ENCODE measurements around the gene GINS1.
"Not testable (repeated sequence)": the region's sequence is repeated elsewhere in the genome, so short reads cannot be mapped to it uniquely, and the experiment has no call there.

Gene GINS1

DNA sequence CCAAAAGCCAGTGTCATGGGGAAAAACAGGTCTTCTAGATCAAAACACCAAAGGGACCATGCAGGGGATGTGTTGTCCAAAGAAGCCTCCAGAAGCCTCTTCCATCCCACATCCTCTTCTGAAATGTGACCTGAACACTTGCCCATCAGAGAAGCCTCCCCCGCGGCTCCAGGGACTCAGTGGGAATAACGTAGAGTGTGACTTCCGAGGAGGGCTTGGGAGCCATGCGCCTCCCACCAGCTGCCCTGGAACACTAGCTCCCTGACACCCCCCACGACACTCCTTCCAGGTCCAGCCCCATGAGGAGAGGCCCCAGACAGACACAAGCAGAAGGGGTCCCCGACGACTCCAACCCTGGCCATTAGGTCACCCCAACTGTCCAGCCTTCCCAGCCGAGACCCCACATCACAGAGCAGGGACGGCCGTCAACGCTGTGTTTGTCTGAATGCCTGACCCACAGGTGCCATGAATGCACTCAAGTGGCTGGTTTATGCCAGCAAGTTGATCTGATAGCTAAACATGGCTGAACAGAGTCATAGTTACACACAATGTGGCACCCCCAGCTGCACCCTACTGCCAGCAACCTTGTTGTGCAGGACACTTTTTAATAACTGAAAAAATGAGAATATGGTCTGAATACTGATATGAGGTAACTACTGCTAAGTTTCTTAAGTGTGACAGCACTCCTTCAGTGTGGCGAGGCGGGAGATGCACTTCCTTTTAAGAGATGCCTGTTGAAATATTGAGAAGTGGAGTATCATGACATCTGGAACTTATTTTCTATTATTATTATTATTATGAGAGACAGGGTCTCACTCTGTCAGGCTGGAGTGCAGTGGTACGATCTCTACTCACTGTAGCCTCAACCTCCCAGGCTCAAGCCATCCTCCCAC, 58.0 kb downstream of the GINS1 start:
- H3K27ac ChIP-seq = no peak overlapping the region
- TF ChIP-seq, protein P1, sequence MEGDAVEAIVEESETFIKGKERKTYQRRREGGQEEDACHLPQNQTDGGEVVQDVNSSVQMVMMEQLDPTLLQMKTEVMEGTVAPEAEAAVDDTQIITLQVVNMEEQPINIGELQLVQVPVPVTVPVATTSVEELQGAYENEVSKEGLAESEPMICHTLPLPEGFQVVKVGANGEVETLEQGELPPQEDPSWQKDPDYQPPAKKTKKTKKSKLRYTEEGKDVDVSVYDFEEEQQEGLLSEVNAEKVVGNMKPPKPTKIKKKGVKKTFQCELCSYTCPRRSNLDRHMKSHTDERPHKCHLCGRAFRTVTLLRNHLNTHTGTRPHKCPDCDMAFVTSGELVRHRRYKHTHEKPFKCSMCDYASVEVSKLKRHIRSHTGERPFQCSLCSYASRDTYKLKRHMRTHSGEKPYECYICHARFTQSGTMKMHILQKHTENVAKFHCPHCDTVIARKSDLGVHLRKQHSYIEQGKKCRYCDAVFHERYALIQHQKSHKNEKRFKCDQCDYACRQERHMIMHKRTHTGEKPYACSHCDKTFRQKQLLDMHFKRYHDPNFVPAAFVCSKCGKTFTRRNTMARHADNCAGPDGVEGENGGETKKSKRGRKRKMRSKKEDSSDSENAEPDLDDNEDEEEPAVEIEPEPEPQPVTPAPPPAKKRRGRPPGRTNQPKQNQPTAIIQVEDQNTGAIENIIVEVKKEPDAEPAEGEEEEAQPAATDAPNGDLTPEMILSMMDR (conservative IDR thresholded peaks at IDR 0.05) = no peak

DNA sequence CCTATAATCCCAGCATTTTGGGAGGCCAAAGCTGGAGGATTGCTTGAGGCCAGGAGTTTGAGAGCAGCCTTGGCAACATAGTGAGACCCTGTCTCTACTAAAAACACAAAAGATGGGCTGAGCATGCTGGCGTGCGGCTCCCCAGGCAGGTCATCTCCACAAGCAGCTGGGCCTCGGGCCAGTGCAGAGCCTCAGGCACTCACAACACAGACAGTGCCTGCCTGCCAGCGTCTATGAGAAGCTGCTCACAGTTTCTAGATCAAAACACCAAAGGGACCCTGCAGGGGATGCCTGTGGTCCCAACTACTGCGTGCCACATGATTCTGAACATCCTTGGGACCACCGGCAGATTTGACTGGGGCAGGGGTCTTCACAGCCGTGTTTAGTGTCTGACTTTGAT, 59.4 kb downstream of the GINS1 start:
- TF ChIP-seq, protein P1 (conservative IDR thresholded peaks at IDR 0.05) = no peak

DNA sequence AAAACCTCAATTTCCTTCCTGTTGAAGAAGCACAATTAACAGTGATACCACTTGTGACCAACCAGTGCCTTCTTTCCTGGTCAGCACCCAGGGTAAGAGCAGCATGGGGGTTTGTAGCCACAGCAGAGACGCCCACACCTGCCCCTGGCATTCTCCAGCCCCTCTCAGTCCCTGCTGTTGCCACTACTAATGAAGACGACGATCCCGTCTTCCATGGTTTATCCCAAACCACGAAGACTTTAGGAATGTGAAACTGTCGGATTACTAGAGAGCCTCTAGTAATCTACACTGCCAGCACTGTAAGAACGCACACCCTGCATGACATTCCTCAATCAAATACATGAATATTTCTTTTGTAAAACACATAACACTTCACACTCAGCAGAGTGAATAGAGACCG, 60.0 kb downstream of the GINS1 start:
- no peak overlapping the region for H3K27ac ChIP-seq
- TF ChIP-seq, protein P1 (conservative IDR thresholded peaks at IDR 0.05) = no peak

More for the DNA sequence above, 59.4 kb downstream of the GINS1 start:
- H3K27ac ChIP-seq = no peak overlapping the region

DNA sequence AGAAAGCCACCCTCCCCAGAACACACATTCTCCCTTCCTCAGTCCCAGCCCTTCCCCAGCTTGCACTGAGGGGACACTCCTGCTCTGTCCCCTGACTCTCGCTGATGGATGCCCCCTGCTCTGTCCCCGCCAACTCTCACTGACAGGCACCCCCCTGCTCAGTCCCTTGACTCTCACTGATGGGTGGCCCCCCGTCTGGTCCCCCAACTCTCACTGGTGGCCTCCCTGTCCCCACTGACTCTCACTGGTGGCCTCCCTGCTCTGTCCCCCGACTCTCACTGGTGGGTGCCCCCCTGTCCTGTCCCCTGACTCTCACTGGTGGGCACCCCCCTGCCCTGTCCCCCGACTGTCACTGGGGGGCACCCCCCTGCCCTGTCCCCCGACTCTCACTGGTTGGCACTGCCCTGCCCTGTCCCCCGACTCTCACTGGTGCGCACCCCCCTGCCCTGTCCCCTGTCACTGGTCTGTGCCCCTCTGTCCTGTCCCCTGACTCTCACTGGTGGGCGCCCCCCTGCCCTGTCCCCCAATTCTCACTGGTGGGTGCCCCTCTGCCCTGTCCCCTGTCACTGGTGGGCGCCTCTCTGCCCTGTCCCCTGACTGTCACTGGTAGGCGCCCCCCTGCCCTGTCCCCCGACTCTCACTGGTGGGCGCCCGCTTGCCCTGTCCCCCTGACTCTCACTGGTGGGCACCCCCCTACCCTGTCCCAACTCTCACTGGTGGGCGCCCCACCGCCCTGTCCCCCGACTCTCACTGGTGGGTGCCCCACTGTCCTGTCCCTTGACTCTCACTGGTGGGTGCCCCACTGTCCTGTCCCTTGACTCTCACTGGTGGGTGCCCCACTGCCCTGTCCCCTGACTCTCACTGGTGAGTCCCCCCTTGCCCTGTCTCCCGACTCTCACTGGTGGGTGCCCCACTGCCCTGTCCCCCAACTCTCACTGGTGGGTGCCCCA, 60.9 kb downstream of the GINS1 start:
- H3K27ac ChIP-seq = no peak overlapping the region
- TF ChIP-seq, protein P1 (conservative IDR thresholded peaks at IDR 0.05) = no peak

DNA sequence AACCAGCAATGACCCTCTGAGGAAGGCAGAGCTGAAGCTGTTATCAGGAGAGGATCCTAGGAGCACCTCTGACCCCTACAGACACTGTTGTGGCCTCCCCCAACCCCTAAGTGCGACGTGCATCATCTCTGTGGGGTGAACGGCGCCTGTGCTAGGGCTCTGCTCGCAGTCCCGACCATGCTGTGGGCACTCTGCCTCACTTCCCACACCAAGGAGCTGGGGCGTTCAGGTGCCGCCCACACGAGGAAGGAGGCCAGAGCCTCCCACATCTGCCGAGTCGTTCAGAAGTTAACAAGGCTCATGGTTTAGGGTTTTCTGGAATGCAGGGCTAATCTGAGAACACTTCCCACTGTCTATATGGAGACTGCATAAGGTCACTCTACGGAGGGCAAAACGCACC, 62.1 kb downstream of the GINS1 start:
- H3K27ac ChIP-seq = no peak overlapping the region
- TF ChIP-seq, protein P1 (conservative IDR thresholded peaks at IDR 0.05) = no peak

DNA sequence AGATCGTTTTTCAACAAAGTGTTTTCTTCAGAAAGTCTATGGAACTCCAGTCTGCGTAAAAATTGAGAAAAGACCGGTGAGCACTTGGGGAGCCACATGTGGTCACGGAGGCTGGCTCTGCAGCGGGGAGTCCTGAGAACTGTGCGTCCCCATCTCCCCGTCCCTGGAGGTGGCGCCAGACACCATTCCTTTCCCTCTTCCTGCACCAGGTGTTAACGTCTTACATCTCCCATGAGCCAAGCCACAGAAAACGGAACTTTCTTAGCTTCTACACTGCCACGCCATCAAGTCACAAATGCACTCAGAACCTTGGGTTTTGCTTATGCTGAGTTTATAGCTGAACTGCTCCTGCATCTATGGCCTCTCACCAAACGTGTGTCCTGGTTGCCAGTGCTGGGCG, 62.6 kb downstream of the GINS1 start:
- H3K27ac ChIP-seq = no peak overlapping the region
- TF ChIP-seq, protein P1 (conservative IDR thresholded peaks at IDR 0.05) = peak; percentile 75

DNA sequence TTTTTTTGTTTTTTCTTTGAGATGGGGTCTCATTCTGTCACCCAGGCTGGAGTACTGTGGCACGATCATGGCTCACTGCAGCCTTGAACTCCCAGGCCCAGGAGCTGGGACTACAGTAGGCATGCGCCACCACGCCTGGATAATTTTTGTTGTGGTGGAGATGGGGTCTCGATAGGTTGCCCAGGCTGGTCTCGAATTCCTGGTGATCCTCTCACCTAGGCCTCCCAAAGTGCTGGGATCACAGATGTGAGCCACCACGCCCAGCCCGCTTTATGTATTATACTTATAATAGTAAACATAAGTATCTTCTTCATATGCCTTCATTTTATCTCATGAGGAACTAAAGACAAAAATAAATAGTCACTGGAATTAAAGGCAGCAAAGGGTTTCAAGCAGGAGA, 63.5 kb downstream of the GINS1 start:
- no peak overlapping the region for H3K27ac ChIP-seq
- TF ChIP-seq, protein P1 (conservative IDR thresholded peaks at IDR 0.05) = no peak

DNA sequence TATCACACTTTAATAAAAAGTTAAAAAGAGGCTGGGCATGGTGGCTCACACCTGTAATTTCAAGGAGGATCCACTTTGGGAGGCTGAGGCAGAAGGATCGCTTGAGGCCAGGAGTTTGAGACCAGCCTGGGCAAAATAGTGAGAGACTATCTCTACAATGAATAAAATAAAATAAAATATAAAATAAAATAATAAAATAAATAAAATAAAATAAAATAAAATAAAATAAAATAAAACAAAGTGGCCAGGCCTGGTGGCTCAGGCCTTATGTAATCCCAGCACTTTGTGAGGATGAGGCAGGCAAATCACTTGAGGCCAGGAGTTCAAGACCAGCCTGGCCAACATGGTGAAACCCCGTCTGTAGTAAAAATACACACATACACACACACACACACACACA, 65.8 kb downstream of the GINS1 start:
- H3K27ac ChIP-seq = not testable (repeated sequence)
